Suppressor macrophage treated with lipopolysaccharide for 4 hours (primary cell): Measurements from ENCODE around the gene PLA2G3.

Experiments
- DNase-seq: peaks from one replicate; pipeline ENCODE4 v3.0.0-alpha.2; 2020

Gene PLA2G3

DNA sequence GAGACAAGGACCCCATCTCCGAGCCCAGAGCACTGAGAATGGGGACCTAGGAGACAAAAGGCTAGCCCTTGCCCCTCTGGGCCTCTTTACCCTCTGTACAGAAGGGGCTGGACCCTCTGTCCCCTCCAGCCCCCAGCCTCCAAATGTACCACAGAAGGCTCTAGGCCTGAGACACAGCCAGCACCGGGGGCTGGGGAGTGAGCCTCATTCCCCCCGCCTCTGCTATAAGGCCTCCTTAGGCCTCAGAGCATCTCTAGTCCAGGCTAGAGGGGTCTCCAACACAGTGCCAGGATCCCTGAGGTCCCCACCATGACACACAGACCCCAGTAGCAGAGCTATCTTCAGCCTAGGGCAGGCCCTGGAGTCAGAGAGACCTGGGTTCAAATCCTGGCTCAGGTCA lies 54.4 kb downstream of the PLA2G3 start:
- DNase-seq = no peak

DNA sequence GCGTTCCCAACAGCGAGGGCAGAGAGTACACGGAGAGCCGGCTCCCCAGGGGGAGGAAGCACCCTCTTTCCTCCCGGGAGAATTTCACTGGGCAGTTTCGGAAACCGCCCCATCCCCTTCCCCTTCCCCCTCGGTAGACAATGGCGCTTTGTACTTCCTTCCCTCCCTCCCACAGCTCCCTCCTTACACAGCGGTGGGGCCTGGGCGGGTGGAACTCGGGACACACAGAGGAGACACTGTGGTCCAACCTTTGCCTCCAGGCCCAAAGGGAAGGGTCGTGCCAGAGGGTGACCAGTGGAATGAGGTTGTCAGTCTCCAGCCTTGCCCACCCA lies 54.8 kb downstream of the PLA2G3 start:
- DNase-seq = peak; percentile 33

DNA sequence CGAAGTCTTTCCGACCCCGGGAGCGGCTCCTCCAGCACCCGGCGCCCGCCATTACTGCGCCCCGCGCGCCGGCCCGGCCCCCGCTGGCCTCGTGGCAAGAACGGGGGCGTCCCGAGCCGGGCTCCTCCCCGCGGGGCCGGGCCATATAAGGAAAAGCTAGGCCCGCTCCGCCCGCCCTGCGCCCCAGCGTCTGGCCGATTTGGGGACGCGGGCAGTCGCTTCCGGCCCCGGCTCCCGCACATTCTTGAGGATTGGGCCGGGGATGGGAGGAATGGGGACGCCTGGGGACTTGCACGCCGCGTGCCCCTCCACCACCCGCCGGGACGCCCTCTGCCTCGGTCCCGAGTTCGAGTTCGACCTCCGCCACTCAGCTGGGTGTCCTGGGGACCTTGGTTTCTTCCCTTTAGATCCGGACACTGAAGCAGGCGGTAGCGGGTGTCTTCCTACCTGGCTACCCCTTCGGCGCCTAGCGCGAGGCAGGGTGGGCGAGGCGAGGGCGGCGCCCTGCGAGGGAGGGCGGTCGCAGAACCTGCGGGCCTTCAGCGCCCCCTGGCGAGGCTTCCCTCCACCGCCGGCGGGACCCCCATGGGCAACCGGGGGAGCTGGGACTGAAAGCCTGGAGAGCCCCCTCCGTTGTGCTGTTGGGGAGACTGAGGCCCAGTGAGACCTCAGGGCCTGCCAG lies 55.4 kb downstream of the PLA2G3 start:
- peak; percentile 92 for DNase-seq
